GM12892 (cell line): ENCODE measurements around the gene MARK3.

ENCODE experiments used
- POLR2A ChIP-seq: IDR thresholded peaks from 2 replicates; pipeline ENCODE4 v1.6.1; 2011; ENCODE audit warnings: low read depth, low read length, control low read depth
- POLR2AphosphoS5 ChIP-seq: IDR thresholded peaks from 2 replicates; pipeline ENCODE4 v1.6.1; 2011; ENCODE audit warnings: low read depth, low read length, control low read depth
- TAF1 ChIP-seq: IDR thresholded peaks from 2 replicates; pipeline ENCODE4 v1.6.1; 2011; ENCODE audit warnings: low read depth, mild to moderate bottlenecking, control low read depth, low read length, borderline replicate concordance

DNA sequence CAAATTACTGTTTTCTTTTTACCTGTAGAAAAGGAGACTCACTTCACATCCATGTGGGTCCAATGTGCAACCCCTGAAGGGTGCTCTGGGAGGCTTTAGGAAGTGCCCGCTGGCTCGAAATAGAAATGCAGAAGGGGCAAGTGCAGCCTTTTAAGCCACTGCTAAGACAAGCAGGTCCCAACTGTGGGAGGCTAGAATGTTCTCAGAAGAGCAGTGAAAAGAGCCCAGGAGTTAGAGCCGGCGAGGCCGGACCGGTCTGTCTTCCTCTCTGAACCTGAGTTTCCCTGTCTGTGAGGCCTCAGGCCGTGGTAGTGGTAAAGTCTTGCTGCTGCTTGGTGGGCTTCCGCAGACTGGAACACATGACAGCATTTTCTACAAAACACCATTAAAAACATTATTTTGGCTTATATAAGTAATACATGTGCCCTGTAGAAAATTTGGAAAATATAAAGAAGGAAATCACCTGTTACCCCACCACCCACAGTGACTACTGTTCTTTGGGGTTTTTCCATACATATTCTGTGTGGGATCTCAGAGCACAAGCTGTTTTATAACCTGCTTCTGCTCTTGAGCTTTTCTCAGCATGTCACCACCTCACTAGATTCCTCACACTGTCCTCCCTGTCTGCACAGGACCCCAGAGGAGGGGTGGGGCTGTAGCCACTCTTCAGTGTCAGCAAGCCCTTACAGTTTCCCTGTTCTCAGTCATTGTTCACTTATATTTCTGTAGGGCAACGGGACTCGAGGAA is 131.4 kb downstream of the MARK3 start:
- TF ChIP-seq POLR2AphosphoS5 (no peak), POLR2A (no peak), TAF1 (no peak)
